K562 (cell line): ENCODE data around the gene TARP. TPM values are rescaled to one million over a fixed set of nuclear protein-coding genes. Genes with fewer than 3 reads are reported as not detected.

Experiments
- ATAC-seq: fragments of 200-7000 bp; cut with Tn5 transposase; 3 replicates; pipeline ENCODE4 v1.9.1; 2020; ENCODE audit warnings: moderate library complexity
- BruUV-seq: library from RNA; stranded (reverse); fragments of 400-500 nt; replicated peaks from 2 replicates; lab custom pipeline; 2021; lab: Mats Ljungman, UMichigan
- CTCF ChIA-PET: fragments of 300-600 bp; formaldehyde crosslinking; extraction: SDS; loops from one replicate; lab custom pipeline; 2021; ENCODE audit warnings: low intra/inter-chr PET ratio; lab: Yijun Ruan, JAX
- POLR2A ChIA-PET: fragments of 300-600, 350-650 bp; sonication (Branson Sonifier 250); formaldehyde crosslinking; extraction: SDS; loops from one replicate; lab custom pipeline; 2021; ENCODE audit warnings: antibody characterized with exemption, inconsistent platforms; lab: Yijun Ruan, JAX
- DNase-seq, 4 experiments: peaks; one replicate each; pipeline versions ENCODE4 v3.0.0 to v3.0.0-alpha.2; 2011 to 2018; ENCODE audit warnings: low spot score in 3 of 4, mixed read lengths in 3 of 4; ENCODE audit errors: extremely low read depth in 1 of 4
- FAIRE-seq: peaks from 2 replicates; lab custom pipeline; 2011; peaks lifted over from hg19 to GRCh38; lab: Jason Lieb, UNC
- H2AFZ ChIP-seq: 2 replicates; pipeline ENCODE4 v1.6.0; 2011; ENCODE audit warnings: low read depth, low read length, control low read depth, inconsistent platforms
- H3K27ac ChIP-seq: fragments of 200-600 bp; 3 replicates; pipeline ENCODE4 v1.8.0; 2011; ENCODE audit warnings: low read depth, mild to moderate bottlenecking, control low read depth, inconsistent platforms, low read length, moderate library complexity, mixed read lengths; ENCODE audit errors: extremely low read depth
- H3K27me3 ChIP-seq, 2 experiments: fragments of 300-600 bp in 1 of 2; 2 replicates in 1 of 2; 3 replicates in 1 of 2; pipeline versions ENCODE4 v1.6.0 to v1.8.0; 2011; ENCODE audit warnings: inconsistent platforms in 2 of 2, low read length in 2 of 2, mild to moderate bottlenecking in 1 of 2, mixed read lengths in 1 of 2, moderate library complexity in 1 of 2; ENCODE audit not compliant: control insufficient read depth in 2 of 2, insufficient read depth in 2 of 2
- H3K36me3 ChIP-seq: fragments of 300-600 bp; 3 replicates; pipeline ENCODE4 v1.8.0; 2011; ENCODE audit warnings: mild to moderate bottlenecking, low read length, inconsistent platforms; ENCODE audit not compliant: control insufficient read depth, insufficient read depth
- H3K4me1 ChIP-seq, 2 experiments: fragments of 200-600 bp in 1 of 2; replicated peaks in 1 of 2; 2 replicates in 1 of 2; 3 replicates in 1 of 2; pipeline versions ENCODE4 v1.5.1 to v1.8.0; 2011; ENCODE audit warnings: inconsistent platforms in 2 of 2, low read length in 2 of 2, mild to moderate bottlenecking in 1 of 2, mixed read lengths in 1 of 2, moderate library complexity in 1 of 2; ENCODE audit not compliant: control insufficient read depth in 2 of 2, insufficient read depth in 2 of 2
- H3K4me2 ChIP-seq: 2 replicates; pipeline ENCODE4 v1.6.1; 2011; ENCODE audit warnings: low read length, control low read depth, inconsistent platforms, mixed read lengths; ENCODE audit not compliant: insufficient read depth
- H3K4me3 ChIP-seq: fragments of 200-600 bp; sonication (generic), shearing (Covaris generic); 2 replicates; pipeline ENCODE4 v1.5.1; 2016; ENCODE audit warnings: control low read depth, inconsistent platforms
- H3K79me2 ChIP-seq: fragments of 200-600 bp; 3 replicates; pipeline ENCODE4 v1.8.0; 2011; ENCODE audit warnings: low read length, inconsistent platforms; ENCODE audit not compliant: control insufficient read depth, insufficient read depth
- H3K9ac ChIP-seq, 2 experiments: 2 replicates each; pipeline versions ENCODE4 v1.6.0 to v1.6.1; 2011; ENCODE audit warnings: low read depth in 2 of 2, low read length in 2 of 2, control low read depth in 1 of 2, inconsistent platforms in 1 of 2, mild to moderate bottlenecking in 1 of 2, mixed read lengths in 1 of 2; ENCODE audit not compliant: insufficient read depth in 1 of 2
- H3K9me1 ChIP-seq: one replicate; pipeline ENCODE4 v1.6.0; 2011; ENCODE audit warnings: inconsistent platforms, mild to moderate bottlenecking, low read length, moderate library complexity; ENCODE audit not compliant: control insufficient read depth, insufficient read depth
- H3K9me3 ChIP-seq: replicated peaks from 2 replicates; pipeline ENCODE4 v1.5.1; 2011; ENCODE audit warnings: low read depth, low read length, inconsistent platforms; ENCODE audit not compliant: control insufficient read depth, insufficient read depth
- H4K20me1 ChIP-seq: replicated peaks from 2 replicates; pipeline ENCODE4 v1.6.1; 2011; ENCODE audit warnings: low read length, inconsistent platforms, mixed read lengths; ENCODE audit not compliant: control insufficient read depth, insufficient read depth
- CREM ChIP-seq: IDR thresholded peaks from 2 replicates; pipeline ENCODE4 v1.6.1; 2014; ENCODE audit warnings: antibody characterized with exemption, low read depth
- MECOM ChIP-seq: fragments of 250-450 bp; sonication (Bioruptor Pico); IDR thresholded peaks from 2 replicates; pipeline ENCODE4 v1.8.0; 2022; ENCODE audit warnings: inconsistent platforms
- PCBP2 ChIP-seq: fragments of 200-400 bp; formaldehyde crosslinking; IDR thresholded peaks from 2 replicates; pipeline ENCODE4 v1.6.1; 2018; ENCODE audit warnings: low read length, low read depth, mild to moderate bottlenecking, moderate library complexity; ENCODE audit not compliant: poor library complexity, severe bottlenecking
- SMC3 ChIP-seq: conservative IDR thresholded peaks from 2 replicates; pipeline ENCODE4 v1.6.1; 2011; ENCODE audit warnings: low read depth, low read length, improper control_type of control experiment; ENCODE audit not compliant: insufficient read depth
- ZC3H8 ChIP-seq: fragments of 450-650 bp; IDR thresholded peaks from 2 replicates; pipeline ENCODE4 v1.6.1; 2017
- WGBS: fragments of 100-300 bp; shearing (Covaris generic); methylation state at CpG from one replicate; pipeline ENCODE4 v1.1.6; 2016; ENCODE audit warnings: low coverage, mixed read lengths; ENCODE audit not compliant: insufficient coverage; ENCODE audit errors: missing lambda C conversion rate; 5-methylcytosine and 5-hydroxymethylcytosine counted together
- in situ Hi-C: fragments of 300-500 bp; cut with MboI; formaldehyde crosslinking; loops from 4 replicates; pipeline ENCODE4 v1.15.0; 2018; ENCODE audit warnings: inconsistent platforms, mixed read lengths
- intact Hi-C: fragments of 100-400 bp; cut with micrococcal nuclease; formaldehyde crosslinking; loops from 2 replicates; pipeline ENCODE4 v1.14.2; 2022
- polyA plus RNA-seq, 8 experiments: library from polyadenylated mRNA; depleted of rRNA in 4 of 8; stranded (reverse) in 5 of 8; unstranded in 3 of 8; fragments of >200 nt; fragmentation: Nextera tagmentation in 2 of 8; fragmentation: Illumina TruSeq in 1 of 8; extraction: Ambion mirVana in 2 of 8; extraction: Trizol in 1 of 8; gene quantifications; 2 replicates each; pipeline versions ENCODE4 v1.2.1 to v1.2.3, GENCODE V29; 2011 to 2014; ENCODE audit warnings: inconsistent platforms in 1 of 8, missing spikeins in 1 of 8
- small RNA-seq: library from RNA; depleted of rRNA; stranded (forward); fragments of <200 nt; gene quantifications from one replicate; pipeline ENCODE3, GENCODE V24; 2014
- total RNA-seq, 7 experiments: library from RNA; depleted of rRNA in 6 of 7; stranded (reverse); fragments of >200 nt in 6 of 7; fragmentation: Illumina TruSeq in 2 of 7; extraction: Trizol in 2 of 7; gene quantifications; 2 replicates each; pipeline versions ENCODE4 v1.2.1 to v1.2.3, GENCODE V29; 2011 to 2021; ENCODE audit warnings: low replicate concordance in 1 of 7
- TF ChIP-seq, protein P1 (sequence below), 2 experiments: fragments of 150-350 bp in 1 of 2; IDR thresholded peaks; 2 replicates each; pipeline ENCODE4 v1.6.1; 2012 to 2016; ENCODE audit warnings: low read depth in 2 of 2, low read length in 2 of 2, mild to moderate bottlenecking in 1 of 2, moderate library complexity in 1 of 2

TARP gene

DNA sequence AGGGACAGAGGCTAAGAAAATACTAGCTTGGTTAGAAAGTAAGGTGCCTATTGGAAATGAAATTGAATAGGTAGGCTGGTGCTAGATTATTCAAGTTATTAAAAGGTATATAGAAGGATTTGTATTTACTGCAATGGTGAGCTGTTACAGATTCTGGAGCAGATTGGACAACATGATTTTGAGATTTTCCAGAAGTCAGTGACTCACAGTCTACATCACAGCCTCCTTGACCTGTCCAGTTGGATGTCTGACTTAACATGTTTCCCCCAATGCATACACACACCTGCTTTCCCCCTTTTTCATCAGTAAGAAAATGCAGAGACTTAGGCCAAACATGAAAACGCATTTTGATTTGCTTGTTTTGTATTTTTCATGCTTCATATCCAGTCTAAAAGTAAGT is 62.0 kb downstream of the TARP start:
- Histone ChIP-seq H3K4me1 (no peaks in the 10 kb centered on the region), H3K27ac (no peak overlapping the region), H4K20me1 (no peaks in the 10 kb centered on the region), H3K9ac (no peak overlapping the region), H3K9me1 (no peaks in the 10 kb centered on the region), H3K4me3 (no peak overlapping the region), H3K79me2 (no peaks in the 10 kb centered on the region), H3K27me3 (no peaks in the 10 kb centered on the region), H3K4me2 (no peak overlapping the region), H3K9me3 (no peaks in the 10 kb centered on the region), H3K36me3 (peaks cover 26% of the 10 kb centered on the region; the same call in 2 of the 3 replicates), H2AFZ (no peak overlapping the region)
- intact Hi-C loops = no loop called here
- POLR2A ChIA-PET = no interaction called here
- ATAC-seq = no peak
- TF ChIP-seq CREM = no peak
- no peak for TF ChIP-seq PCBP2
- no peak for TF ChIP-seq MECOM (CRISPR knock-in tag)
- TF ChIP-seq, protein P1, sequence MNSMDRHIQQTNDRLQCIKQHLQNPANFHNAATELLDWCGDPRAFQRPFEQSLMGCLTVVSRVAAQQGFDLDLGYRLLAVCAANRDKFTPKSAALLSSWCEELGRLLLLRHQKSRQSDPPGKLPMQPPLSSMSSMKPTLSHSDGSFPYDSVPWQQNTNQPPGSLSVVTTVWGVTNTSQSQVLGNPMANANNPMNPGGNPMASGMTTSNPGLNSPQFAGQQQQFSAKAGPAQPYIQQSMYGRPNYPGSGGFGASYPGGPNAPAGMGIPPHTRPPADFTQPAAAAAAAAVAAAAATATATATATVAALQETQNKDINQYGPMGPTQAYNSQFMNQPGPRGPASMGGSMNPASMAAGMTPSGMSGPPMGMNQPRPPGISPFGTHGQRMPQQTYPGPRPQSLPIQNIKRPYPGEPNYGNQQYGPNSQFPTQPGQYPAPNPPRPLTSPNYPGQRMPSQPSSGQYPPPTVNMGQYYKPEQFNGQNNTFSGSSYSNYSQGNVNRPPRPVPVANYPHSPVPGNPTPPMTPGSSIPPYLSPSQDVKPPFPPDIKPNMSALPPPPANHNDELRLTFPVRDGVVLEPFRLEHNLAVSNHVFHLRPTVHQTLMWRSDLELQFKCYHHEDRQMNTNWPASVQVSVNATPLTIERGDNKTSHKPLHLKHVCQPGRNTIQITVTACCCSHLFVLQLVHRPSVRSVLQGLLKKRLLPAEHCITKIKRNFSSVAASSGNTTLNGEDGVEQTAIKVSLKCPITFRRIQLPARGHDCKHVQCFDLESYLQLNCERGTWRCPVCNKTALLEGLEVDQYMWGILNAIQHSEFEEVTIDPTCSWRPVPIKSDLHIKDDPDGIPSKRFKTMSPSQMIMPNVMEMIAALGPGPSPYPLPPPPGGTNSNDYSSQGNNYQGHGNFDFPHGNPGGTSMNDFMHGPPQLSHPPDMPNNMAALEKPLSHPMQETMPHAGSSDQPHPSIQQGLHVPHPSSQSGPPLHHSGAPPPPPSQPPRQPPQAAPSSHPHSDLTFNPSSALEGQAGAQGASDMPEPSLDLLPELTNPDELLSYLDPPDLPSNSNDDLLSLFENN (IDR thresholded peaks at IDR 0.05; ENCODE audit: low read depth in 2 of 2, low read length in 2 of 2) = no peak
- no peak for TF ChIP-seq SMC3
- TF ChIP-seq ZC3H8 = no peak
- DNase-seq = no peak
- no TSS peak for BruUV-seq
- CTCF ChIA-PET = no interaction called here
- in situ Hi-C loops = no loop called here
- FAIRE-seq = no peak
- 67% methylated on average over 1 of the region's 1 CpG for WGBS

Small RNAs within 50 kb of the gene (small RNA-seq; reads per million reads assigned to genes)
- gene TRGJ1 (not detected), gene TRGJ2 (not detected), gene TRGJP (not detected), gene TRGJP1 (not detected), gene TRGJP2 (not detected), gene TRGVA (not detected)

Other genes with a start within 250 kb of the TARP start
- 44.8 and 44.9 TPM in 2 replicates for gene STARD3NL, start 95.4 kb downstream of the TARP start, total RNA-seq (2014; rRNA removed)
- gene STARD3NL, start 95.4 kb downstream of the TARP start, total RNA-seq (2014; rRNA removed; fragmentation: Illumina TruSeq; extraction: Trizol) = 64.4 and 74.5 TPM in 2 replicates
- gene STARD3NL, start 95.4 kb downstream of the TARP start, total RNA-seq (2015; rRNA removed; fragmentation: Illumina TruSeq; extraction: Trizol) = 54.4 and 56.9 TPM in 2 replicates
- gene STARD3NL, start 95.4 kb downstream of the TARP start, total RNA-seq (2021) = 42.2 and 43.4 TPM in 2 replicates
- 60.7 and 77.4 TPM in 2 replicates for gene STARD3NL, start 95.4 kb downstream of the TARP start, polyA plus RNA-seq (2011; rRNA removed)
- 50.8 and 53.5 TPM in 2 replicates for gene STARD3NL, start 95.4 kb downstream of the TARP start, polyA plus RNA-seq (2014; fragmentation: Illumina TruSeq; extraction: Trizol)
- gene STARD3NL, start 95.4 kb downstream of the TARP start, polyA plus RNA-seq (2014; fragmentation: Nextera tagmentation; extraction: Ambion mirVana) = 10 to 100 TPM; 79.6 to 90.0 TPM
- 52.9 and 57.6 TPM in 2 replicates for gene STARD3NL, start 95.4 kb downstream of the TARP start, polyA plus RNA-seq (2014; rRNA removed)